KMS-11 (cell line): ENCODE data around the gene MYH10.

Source experiments
- H2AFZ ChIP-seq: fragments of 200-600 bp; sonication (generic); 2 replicates; pipeline ENCODE4 v1.6.1; 2016; ENCODE audit warnings: antibody characterized with exemption, mixed run types, low read depth
- H3K27ac ChIP-seq: fragments of 200-600 bp; sonication (generic); 2 replicates; pipeline ENCODE4 v1.6.1; 2016; ENCODE audit warnings: mild to moderate bottlenecking, mixed run types
- H3K27me3 ChIP-seq: fragments of 200-600 bp; sonication (generic); 2 replicates; pipeline ENCODE4 v1.6.1; 2017; ENCODE audit warnings: mild to moderate bottlenecking, low read depth, mixed run types, moderate library complexity; ENCODE audit not compliant: insufficient read depth
- H3K36me3 ChIP-seq: fragments of 200-600 bp; sonication (generic); 2 replicates; pipeline ENCODE4 v1.6.1; 2017; ENCODE audit warnings: mild to moderate bottlenecking, mixed run types; ENCODE audit not compliant: insufficient read depth
- H3K4me1 ChIP-seq: fragments of 200-600 bp; sonication (generic); 2 replicates; pipeline ENCODE4 v1.6.1; 2016; ENCODE audit warnings: mild to moderate bottlenecking, low read depth, mixed run types; ENCODE audit not compliant: poor library complexity, severe bottlenecking
- H3K4me2 ChIP-seq: fragments of 200-600 bp; sonication (generic); 2 replicates; pipeline ENCODE4 v1.7.0; 2016; ENCODE audit warnings: mild to moderate bottlenecking, mixed run types
- H3K4me3 ChIP-seq: fragments of 200-600 bp; sonication (generic); IDR thresholded peaks from 2 replicates; pipeline ENCODE4 v1.6.1; 2017; ENCODE audit warnings: low read depth, low read length, mixed read lengths; ENCODE audit not compliant: insufficient read depth
- H3K79me2 ChIP-seq: fragments of 200-600 bp; sonication (generic); 2 replicates; pipeline ENCODE4 v1.6.1; 2016; ENCODE audit warnings: low read depth, mixed run types; ENCODE audit not compliant: insufficient read depth
- H3K9ac ChIP-seq: fragments of 200-600 bp; sonication (generic); 2 replicates; pipeline ENCODE4 v1.6.1; 2016; ENCODE audit warnings: mild to moderate bottlenecking, mixed run types
- H4K20me1 ChIP-seq: fragments of 200-600 bp; sonication (generic); 2 replicates; pipeline ENCODE4 v1.6.1; 2016; ENCODE audit warnings: mild to moderate bottlenecking, mixed run types; ENCODE audit not compliant: insufficient read depth
- TF ChIP-seq, protein P1 (sequence below): fragments of 200-600 bp; sonication (generic); conservative IDR thresholded peaks from 2 replicates; pipeline ENCODE4 v1.6.1; 2017; ENCODE audit warnings: low read depth, mild to moderate bottlenecking, antibody characterized with exemption, low read length, moderate library complexity, mixed read lengths

MYH10 gene

DNA sequence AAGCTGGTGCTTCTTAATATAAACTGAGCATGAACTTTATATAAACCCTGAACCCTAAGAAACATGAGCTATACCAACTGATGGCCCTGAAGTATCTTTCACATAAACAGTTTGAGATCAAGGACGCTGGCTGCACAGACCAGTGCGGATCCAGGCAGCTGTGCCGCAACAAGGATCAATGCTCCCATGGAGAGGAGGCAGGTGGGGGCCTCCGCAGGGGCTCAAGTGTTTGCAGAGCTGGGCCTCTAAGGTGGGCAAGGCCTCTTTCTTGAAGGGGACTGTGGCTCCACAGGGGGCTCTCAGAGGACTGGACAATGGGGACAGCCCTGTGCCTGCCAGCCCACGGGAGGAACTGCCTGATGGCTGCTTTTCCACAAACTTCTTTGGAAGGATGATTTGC lies 148.8 kb downstream of the MYH10 start:
- Histone ChIP-seq H3K4me2 (no peak overlapping the region), H4K20me1 (no peaks in the 10 kb centered on the region), H3K4me1 (no peaks in the 10 kb centered on the region), H3K79me2 (no peaks in the 10 kb centered on the region), H3K27me3 (no peaks in the 10 kb centered on the region), H3K27ac (no peak overlapping the region), H3K9ac (no peak overlapping the region), H3K4me3 (no peak overlapping the region), H2AFZ (no peak overlapping the region), H3K36me3 (no peaks in the 10 kb centered on the region)
- TF ChIP-seq, protein P1, sequence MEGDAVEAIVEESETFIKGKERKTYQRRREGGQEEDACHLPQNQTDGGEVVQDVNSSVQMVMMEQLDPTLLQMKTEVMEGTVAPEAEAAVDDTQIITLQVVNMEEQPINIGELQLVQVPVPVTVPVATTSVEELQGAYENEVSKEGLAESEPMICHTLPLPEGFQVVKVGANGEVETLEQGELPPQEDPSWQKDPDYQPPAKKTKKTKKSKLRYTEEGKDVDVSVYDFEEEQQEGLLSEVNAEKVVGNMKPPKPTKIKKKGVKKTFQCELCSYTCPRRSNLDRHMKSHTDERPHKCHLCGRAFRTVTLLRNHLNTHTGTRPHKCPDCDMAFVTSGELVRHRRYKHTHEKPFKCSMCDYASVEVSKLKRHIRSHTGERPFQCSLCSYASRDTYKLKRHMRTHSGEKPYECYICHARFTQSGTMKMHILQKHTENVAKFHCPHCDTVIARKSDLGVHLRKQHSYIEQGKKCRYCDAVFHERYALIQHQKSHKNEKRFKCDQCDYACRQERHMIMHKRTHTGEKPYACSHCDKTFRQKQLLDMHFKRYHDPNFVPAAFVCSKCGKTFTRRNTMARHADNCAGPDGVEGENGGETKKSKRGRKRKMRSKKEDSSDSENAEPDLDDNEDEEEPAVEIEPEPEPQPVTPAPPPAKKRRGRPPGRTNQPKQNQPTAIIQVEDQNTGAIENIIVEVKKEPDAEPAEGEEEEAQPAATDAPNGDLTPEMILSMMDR: no peak

GRCh38 chr17:8481089-8481488 lies 149.4 kb downstream of the MYH10 start:
- H4K20me1 ChIP-seq: no peaks in the 10 kb centered on the region
- H3K79me2 ChIP-seq: no peaks in the 10 kb centered on the region
- H2AFZ ChIP-seq: no peak overlapping the region
- no peaks in the 10 kb centered on the region for H3K4me1 ChIP-seq
- no peak overlapping the region for H3K9ac ChIP-seq
- H3K4me2 ChIP-seq: no peak overlapping the region
- no peak overlapping the region for H3K27ac ChIP-seq
- H3K27me3 ChIP-seq: no peaks in the 10 kb centered on the region
- no peaks in the 10 kb centered on the region for H3K36me3 ChIP-seq
- no peak overlapping the region for H3K4me3 ChIP-seq
- TF ChIP-seq, protein P1: no peak

DNA sequence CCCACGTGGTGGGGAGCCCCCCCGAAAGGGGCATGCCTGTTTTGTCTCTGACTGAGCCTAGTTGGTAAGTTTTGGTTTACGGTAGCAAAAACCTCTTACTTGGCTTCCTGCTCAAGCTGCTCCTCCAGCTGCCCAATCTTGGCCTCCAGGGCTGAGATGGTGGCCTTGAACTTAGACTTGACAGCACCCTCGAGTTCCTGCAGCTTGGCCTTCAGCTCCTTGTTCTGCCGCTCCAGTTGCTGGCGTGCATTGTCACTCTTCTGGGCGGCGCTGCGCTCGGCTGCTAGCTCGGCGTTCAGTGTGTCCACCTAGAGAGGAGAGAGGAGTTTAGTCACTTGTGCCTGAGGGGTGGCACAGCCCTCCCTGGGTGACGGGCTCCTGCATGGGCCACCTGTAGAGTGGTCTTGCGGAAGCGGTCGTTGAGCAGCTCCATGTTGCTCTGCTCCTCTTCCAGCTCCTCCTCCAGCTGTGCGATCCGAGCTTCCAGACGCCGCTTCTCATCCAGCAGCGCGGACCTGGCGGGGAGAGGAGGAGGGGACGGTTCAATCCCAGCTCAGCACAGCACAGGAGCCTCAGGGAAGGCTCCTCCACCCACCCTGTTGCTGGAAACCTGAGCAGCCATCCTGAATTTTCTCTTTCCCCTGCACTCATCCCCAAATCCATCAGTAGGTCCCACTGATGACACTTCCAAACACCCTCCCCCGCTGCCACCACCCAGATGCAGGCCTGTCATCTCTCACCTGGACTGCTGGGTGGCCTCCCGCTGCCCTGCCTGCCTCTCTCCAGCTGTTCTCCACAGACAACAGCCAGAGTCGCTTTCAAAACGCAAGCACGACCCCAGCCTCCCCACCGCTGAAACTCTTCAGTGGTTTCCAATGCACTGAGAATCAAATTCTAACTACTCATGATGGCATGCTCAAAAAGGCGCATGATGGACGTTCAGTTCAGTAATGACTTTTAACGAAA lies 150.2 kb downstream of the MYH10 start:
- Histone ChIP-seq H3K9ac (no peak overlapping the region), H3K36me3 (no peaks in the 10 kb centered on the region), H4K20me1 (no peaks in the 10 kb centered on the region), H3K27me3 (no peaks in the 10 kb centered on the region), H3K4me3 (no peak overlapping the region), H2AFZ (no peak overlapping the region), H3K4me2 (no peak overlapping the region), H3K79me2 (no peaks in the 10 kb centered on the region), H3K27ac (no peak overlapping the region), H3K4me1 (no peaks in the 10 kb centered on the region)
- TF ChIP-seq, protein P1: no peak

DNA sequence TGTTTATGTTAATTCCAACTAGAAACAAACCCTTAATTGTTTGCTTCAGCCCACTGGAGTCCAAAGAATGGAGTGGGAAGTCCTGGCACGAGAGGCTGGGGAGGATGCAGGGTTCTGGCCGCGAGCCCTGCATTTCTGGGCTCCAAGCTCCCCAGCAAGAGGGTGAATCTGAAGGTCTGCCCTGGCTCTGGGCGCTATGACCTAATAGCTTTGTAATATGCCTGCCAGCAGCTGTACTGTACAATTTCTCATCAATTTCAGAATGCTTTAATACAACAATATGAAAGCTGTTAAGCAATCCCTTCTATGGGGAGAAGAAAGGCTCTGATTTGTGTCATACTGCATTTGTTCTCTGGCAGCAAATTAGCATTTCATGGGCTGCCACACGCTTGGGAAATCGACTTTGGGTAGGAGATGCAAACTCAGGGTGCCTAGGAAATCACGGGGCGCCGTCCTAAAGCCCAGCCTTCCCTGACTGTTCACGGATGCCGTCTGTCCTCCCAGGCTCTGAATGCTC lies 151.0 kb downstream of the MYH10 start:
- Histone ChIP-seq H3K4me1 (no peaks in the 10 kb centered on the region), H3K27me3 (no peaks in the 10 kb centered on the region), H3K4me2 (no peak overlapping the region), H4K20me1 (no peaks in the 10 kb centered on the region), H3K4me3 (no peak overlapping the region), H3K27ac (no peak overlapping the region), H3K9ac (no peak overlapping the region), H3K79me2 (no peaks in the 10 kb centered on the region), H2AFZ (no peak overlapping the region), H3K36me3 (no peaks in the 10 kb centered on the region)
- TF ChIP-seq, protein P1: no peak
